Activated B cell treated with CpG ODN at 0.5 μM for 24 hours (primary cell): ENCODE data around the gene TOMM6. TPM values are rescaled to one million over a fixed set of nuclear protein-coding genes. Genes with fewer than 3 reads are reported as not detected.

Source experiments
- ATAC-seq: fragments of 200-7000 bp; cut with Tn5 transposase; one replicate; pipeline ENCODE4 v1.10.0; 2021; ENCODE audit warnings: low read depth, mild to moderate bottlenecking, moderate library complexity
- CTCF ChIA-PET: fragments of 350-600 bp; sonication (Branson Sonifier 250); formaldehyde crosslinking; loops from one replicate; lab custom pipeline; 2021; ENCODE audit warnings: antibody characterized with exemption; lab: Charles Lee
- POLR2A ChIA-PET: fragments of 350-600 bp; sonication (Branson Sonifier 250); formaldehyde crosslinking; loops from one replicate; lab custom pipeline; 2021; ENCODE audit warnings: antibody characterized with exemption; lab: Charles Lee
- DNase-seq: peaks from one replicate; pipeline ENCODE4 v3.0.0; 2022
- H3K27ac Mint-ChIP-seq: one replicate; pipeline ENCODE4 v1.8.0; 2020; ENCODE audit warnings: mixed read lengths
- H3K27me3 Mint-ChIP-seq: one replicate; pipeline ENCODE4 v1.8.0; 2021; ENCODE audit warnings: mixed read lengths
- H3K36me3 Mint-ChIP-seq: one replicate; pipeline ENCODE4 v1.8.0; 2021; ENCODE audit warnings: low read depth, mixed read lengths
- H3K4me1 Mint-ChIP-seq: one replicate; pipeline ENCODE4 v1.8.0; 2021; ENCODE audit warnings: mixed read lengths
- H3K4me3 Mint-ChIP-seq: one replicate; pipeline ENCODE4 v1.8.0; 2020; ENCODE audit warnings: mild to moderate bottlenecking, mixed read lengths
- H3K9me3 Mint-ChIP-seq: one replicate; pipeline ENCODE4 v1.8.0; 2020; ENCODE audit warnings: mixed read lengths
- CTCF ChIP-seq: fragments of 200-600 bp; IDR thresholded peaks from one replicate; pipeline ENCODE4 v1.8.0; 2022; ENCODE audit warnings: antibody characterized with exemption, mild to moderate bottlenecking
- intact Hi-C: fragments of 100-400 bp; cut with micrococcal nuclease; formaldehyde crosslinking; loops from one replicate; pipeline ENCODE4 v1.15.1; 2024
- total RNA-seq: library from RNA; stranded (reverse); gene quantifications from 2 replicates; pipeline ENCODE4 v1.2.3, GENCODE V29; 2022

TOMM6 gene
- total RNA-seq, 1 donor from 2014 or later = 219 TPM

- no peaks in the 10 kb centered on the region for H3K4me1 Mint-ChIP-seq
- POLR2A ChIA-PET = no interaction called here
- H3K9me3 Mint-ChIP-seq = no peaks in the 10 kb centered on the region
These were observed 44.8 kb downstream of the TOMM6 start for GRCh38 chr6:41832263-41832662.

GRCh38 chr6:41836022-41836659 lies 48.6 kb downstream of the TOMM6 start:
- intact Hi-C loops = no loop called here
- no peaks in the 10 kb centered on the region for H3K27me3 Mint-ChIP-seq
- no peak for TF ChIP-seq CTCF
- no peak overlapping the region for H3K27ac Mint-ChIP-seq
- no peaks in the 10 kb centered on the region for H3K9me3 Mint-ChIP-seq
- no peaks in the 10 kb centered on the region for H3K36me3 Mint-ChIP-seq
- H3K4me1 Mint-ChIP-seq = no peaks in the 10 kb centered on the region
- ChIA-PET POLR2A (no interaction called here), CTCF (no interaction called here)
- DNase-seq (no peak), ATAC-seq (no peak)
- H3K4me3 Mint-ChIP-seq = no peak overlapping the region

More at GRCh38 chr6:41832263-41832662, 44.8 kb downstream of the TOMM6 start:
- intact Hi-C loops = no loop called here
- CTCF ChIA-PET = interaction anchor here (1.5 kb wide), 1 partner anchor 15 kb away, joined by 5 read pairs; no protein-coding TSS in a partner anchor
- no peak for TF ChIP-seq CTCF
- ATAC-seq (no peak), DNase-seq (no peak)
- Mint-ChIP-seq H3K27ac (no peak overlapping the region), H3K4me3 (no peak overlapping the region), H3K27me3 (no peaks in the 10 kb centered on the region), H3K36me3 (no peaks in the 10 kb centered on the region)

GRCh38 chr6:41836660-41837052 lies 49.2 kb downstream of the TOMM6 start:
- no peak overlapping the region for H3K27ac Mint-ChIP-seq
- H3K9me3 Mint-ChIP-seq = no peaks in the 10 kb centered on the region
- no peaks in the 10 kb centered on the region for H3K4me1 Mint-ChIP-seq
- no peak for ATAC-seq
- ChIA-PET CTCF (no interaction called here), POLR2A (no interaction called here)
- H3K27me3 Mint-ChIP-seq = no peaks in the 10 kb centered on the region
- no peak for TF ChIP-seq CTCF
- intact Hi-C loops = no loop called here
- DNase-seq = no peak
- no peak overlapping the region for H3K4me3 Mint-ChIP-seq
- H3K36me3 Mint-ChIP-seq = no peaks in the 10 kb centered on the region

Other genes with a start within 250 kb of the TOMM6 start
- 37.8 and 40.7 TPM in 2 replicates for gene FOXP4, start 241.3 kb upstream of the TOMM6 start, total RNA-seq
- not detected in 2 replicates for gene MDFI, start 149.2 kb upstream of the TOMM6 start, total RNA-seq
- 203 and 205 TPM in 2 replicates for gene TFEB, start 52.1 kb upstream of the TOMM6 start, total RNA-seq
- gene PGC, start 40.3 kb upstream of the TOMM6 start, total RNA-seq = not detected in 2 replicates
- gene FRS3, start 7.8 kb upstream of the TOMM6 start, total RNA-seq = 6.5 and 6.7 TPM in 2 replicates
- 0.75 TPM in 1 of 2 replicates, not detected in the other for gene PRICKLE4, start 6.9 kb upstream of the TOMM6 start, total RNA-seq
- 7.7 and 8.0 TPM in 2 replicates for gene USP49, start 107.7 kb downstream of the TOMM6 start, total RNA-seq
- 21.1 and 22.2 TPM in 2 replicates for gene MED20, start 133.4 kb downstream of the TOMM6 start, total RNA-seq
- 39.5 and 43.2 TPM in 2 replicates for gene BYSL, start 133.8 kb downstream of the TOMM6 start, total RNA-seq
- 70.7 and 75.2 TPM in 2 replicates for gene CCND3, start 154.1 kb downstream of the TOMM6 start, total RNA-seq